HG03469 (cell line): ENCODE measurements around the gene C1QTNF6.
"Not testable (repeated sequence)": the region's sequence is repeated elsewhere in the genome, so short reads cannot be mapped to it uniquely, and the experiment has no call there.

Experiments used
- ATAC-seq: cut with Tn5 transposase; IDR thresholded peaks from one replicate; pipeline ENCODE4 v1.9.1; 2021; ENCODE audit warnings: mild to moderate bottlenecking, moderate library complexity, moderate number of reproducible peaks; ENCODE audit not compliant: unreplicated experiment

The C1QTNF6 gene

DNA sequence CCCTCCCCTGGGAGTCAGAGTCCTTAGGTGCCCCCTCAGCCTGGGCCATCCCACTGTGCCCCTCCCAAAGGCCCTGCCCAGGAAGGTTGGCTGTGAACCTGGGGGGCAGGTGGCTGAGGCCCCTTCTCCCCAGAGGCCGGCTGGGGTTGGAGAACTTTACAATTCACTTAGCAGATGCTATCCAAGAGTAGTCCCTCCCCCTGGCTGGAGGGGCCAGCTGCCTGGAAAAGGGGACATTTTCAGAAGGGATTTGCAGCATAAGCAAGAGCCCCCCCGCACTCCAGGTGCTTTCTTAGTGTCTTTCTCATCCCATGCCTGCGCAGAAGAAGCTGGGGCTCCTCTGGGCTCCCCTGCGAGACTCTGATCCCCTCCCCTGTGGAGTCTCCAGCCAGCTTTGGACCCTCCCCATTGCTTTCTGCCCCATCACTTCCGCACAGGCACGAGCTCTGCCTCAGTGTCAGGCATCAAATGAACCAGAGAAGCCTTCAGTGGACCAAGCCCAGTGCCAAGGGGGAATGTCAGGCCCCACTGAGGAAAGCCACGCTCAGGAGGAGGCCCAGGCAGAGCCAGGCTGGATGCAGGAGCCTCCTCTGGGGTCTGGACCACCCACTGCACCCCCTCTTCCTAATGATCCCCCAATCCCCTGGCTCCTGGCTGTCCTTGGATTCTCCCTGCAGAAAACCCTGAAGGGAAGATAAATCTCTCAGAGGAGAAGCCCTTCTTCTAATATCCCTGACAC, 20.5 kb upstream of the C1QTNF6 start:
- ATAC-seq, result no peak

DNA sequence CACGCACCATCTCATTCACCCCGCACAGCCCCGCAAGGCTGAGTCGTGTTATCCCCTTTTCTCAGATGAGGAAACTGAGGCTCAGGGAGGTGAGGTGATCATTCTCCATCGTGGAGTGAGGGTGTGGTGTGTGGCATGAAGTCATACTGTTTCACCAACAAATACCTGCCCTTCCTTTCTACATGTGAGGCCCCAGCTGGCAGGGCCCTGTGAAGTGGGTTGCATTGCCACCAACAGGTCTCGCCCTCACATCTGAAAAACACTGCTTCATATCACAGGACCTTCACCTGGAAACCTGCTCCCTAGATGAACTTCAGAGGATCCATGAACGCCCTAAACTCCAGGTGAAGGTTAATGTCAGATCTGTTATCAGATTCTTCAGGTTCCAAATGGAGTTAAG, 19.9 kb upstream of the C1QTNF6 start:
- ATAC-seq, result no peak

DNA sequence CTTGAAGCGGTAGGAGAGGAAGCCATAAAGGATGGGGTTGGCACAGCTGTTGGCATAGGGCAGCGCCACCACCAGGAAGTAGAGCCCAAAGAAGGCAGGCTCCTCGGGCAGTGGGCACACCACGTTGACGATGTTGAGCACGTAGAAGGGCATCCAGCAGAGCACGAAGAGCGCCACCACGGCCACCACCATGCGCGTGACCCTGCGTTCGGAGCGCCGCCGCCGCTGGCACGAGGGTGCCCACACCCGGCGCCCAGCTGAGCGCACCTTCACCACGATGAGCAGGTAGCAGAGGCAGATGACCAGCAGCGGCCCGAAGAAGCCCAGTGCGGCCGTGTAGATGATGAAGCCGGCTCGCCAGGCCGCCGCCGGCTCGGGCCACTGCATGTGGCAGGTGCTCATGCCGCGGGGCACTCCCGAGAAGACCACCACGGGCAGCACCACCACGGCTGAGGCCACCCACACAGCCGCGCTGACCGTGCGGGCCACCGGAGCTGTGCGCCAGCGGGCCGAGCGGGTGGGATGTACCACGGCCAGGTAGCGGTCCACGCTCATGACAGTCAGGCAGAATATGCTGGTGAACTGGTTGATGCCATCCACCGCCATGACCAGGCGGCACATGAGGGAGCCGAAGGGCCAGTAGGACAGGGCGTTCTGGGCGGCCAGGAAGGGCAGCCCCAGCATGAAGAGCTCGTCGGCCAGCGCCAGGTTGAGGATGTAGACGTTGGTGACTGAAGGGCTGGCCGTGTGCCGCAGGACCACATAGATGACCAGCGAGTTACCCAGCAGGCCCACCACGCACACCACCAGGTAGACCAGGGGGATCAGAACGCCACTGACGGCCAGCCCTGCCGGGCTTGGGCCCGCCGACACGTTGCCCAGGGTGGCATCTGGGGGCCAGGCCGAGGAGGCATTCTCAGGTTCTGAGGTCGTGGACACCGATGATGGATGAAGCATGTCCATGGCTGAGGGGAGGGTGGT, 19.1 kb upstream of the C1QTNF6 start:
- ATAC-seq, result no peak

DNA sequence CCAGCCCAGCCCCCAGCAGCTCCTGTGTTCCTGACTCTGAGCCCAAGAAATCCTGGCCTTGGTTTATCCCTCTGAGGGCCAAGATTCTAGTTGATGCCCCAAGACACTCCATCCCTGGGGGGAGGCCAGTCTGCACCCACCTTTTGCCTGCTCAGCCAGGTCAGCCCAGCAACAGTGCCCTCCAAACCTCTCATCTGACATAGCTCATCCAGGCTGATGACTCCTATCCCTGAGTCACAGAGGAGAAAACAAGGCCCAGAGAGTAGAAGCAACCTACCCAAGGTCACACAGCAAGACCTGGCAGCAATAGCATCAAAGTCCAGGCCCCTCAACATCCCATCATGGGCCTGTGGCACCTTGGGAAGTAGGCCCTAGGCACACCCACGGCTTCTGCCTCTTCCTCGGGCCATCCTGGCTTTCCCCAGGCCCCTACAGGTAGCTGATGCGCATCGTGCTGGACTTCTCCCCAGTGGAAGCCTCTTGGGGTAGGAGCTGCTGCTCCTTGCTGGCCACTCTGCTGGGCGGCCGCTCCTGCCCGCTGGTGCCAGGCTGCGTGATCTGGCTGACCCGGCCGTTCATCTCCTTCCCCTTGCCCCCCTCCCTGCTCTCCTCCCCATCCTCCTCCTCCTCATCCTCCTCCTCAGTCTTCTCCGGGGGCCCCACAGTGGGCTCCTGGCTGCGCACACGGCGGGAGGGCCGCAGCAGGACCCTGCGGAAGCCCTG, 18.2 kb upstream of the C1QTNF6 start:
- ATAC-seq, result no peak

DNA sequence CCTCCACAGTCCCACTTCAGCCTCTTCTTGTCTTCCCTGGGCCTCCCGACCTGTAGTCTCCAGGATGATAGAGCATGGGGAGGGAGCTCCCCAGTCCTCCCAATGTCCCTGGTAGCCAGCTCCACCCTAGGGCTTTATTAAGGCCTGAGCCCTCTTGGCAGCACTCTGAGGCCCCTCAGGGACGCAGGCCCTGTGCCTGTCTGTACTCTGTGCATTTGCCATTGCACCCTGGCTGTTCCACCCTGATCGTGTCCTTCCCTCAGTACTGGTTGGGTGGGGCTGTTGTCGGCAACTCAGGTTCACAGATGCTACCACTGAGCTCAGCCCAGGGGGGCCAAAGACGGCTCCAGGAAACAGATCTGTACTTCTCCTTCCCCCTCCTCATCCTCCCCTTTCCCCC, 17.0 kb upstream of the C1QTNF6 start:
- no peak for ATAC-seq

DNA sequence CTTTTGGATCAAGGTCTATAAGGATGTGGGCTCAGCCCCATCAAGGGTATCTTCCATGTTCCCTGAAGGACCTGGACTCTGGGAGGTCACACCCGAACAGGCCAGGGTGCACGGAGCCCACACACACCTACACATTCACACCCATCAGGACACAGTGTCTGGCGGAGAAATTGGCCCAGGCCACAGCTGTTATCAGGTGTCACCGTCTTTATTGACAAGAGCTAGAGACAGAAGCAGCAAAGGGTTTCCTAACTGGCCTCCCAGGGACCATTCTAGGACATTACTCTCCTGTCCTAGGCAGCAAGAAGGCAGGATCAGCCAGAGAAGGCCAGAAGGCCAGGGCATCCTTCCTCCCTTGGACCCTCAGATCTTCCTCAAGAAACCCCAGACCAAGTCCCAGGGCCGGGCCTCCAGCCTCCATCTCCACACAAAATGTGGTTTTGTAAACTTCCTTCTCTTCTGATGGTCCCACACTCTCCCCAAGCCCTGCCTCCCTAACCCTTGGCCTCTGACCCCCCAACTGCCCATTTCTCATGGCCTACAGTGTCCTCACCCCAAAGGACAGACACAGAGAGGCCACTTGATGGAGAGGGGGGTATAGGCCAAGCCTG, 16.1 kb upstream of the C1QTNF6 start:
- ATAC-seq, result no peak

DNA sequence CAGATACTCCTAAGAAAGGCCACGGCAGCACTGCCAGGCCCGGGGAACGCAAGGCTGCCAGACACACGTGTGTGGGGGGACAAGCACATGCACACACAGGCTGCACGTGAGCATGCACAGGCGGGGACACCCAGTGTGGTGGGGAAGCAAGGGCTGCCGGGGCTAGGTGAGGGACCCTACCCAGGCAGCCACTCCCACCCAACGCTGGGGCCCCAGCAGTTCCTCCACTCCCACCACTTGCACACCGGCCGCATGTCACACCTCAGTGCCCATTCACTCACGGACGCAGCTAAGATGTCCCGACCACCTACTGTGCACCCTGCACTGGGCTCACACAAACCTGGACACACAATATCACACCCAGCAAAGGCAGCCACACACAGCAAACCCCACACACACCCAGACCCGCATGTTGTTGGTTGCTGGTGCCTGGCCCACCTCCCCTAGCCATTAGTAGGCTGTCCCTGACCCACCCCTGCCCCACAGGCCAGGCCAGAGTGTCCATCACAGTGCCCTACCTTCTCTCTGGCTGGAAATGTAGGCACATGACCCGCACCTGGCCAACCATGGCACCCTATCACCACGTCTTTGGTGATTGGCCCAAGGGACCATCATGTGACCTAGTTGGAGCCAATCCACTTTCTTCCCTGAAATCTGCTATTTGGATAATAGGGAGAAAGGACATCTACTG, 15.5 kb upstream of the C1QTNF6 start:
- no peak for ATAC-seq

DNA sequence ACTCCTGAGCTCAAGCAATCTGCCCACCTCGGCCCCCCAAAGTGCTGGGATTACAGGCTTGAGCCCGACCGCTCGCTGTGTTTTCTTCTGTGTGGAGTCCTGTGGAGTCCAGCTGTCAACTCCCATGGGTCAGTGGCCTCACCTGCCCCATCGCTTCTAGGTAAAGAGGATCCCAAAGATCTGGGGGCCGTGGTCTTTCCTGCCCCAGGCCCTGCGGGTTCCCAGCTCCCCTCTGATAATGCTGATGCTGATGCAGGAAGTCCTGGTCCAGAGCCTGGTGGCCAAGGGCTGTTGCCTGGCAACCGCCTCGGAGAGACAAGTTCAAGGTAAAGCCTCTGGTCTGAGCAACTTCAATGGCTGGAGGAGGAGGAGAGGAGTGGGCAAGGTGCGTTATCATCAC, 14.7 kb upstream of the C1QTNF6 start:
- ATAC-seq, result no peak

DNA sequence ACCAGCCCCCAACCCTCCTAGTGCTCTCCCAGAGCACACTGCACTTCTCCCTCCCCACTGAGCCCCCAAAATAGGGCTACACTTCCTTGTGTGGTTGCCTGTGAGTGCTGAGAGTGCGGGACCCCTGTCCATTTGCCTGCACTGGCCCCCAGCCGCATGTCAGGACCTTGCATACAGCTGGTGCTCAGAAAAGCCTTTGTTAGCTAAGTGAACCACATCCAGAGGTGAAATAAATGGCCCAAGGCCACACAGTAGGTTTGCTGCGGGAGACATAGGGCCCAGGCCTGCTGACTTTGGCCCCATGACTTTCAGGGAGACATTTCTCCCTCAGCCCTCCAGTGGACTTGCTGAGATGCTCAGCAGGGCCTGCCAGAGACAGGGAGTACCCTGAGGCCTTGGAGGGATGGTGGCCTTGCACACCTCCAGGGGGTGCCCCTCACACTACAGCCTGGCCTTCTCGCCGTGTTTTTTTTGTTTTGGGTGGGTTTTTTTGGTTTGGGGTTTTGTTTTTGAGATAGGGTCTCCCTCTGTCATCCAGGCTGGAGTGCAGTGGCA, 14.0 kb upstream of the C1QTNF6 start:
- ATAC-seq, result no peak

DNA sequence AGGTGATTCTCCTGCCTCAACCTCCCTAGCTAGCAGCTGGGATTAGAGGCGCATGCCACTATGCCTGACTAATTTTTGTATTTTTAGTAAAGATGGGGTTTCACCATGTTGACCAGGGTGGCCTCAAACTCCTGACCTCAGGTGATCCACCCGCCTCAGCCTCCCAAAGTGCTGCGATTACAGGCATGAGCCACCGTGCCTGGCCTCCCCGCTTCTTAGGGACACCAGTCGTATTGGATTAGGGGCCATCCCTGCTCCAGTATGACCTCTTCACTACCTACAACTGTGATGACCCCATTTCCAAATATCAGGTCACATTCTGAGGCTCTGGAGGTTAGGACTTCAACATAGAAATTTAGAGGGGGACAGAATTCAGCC, 13.4 kb upstream of the C1QTNF6 start:
- ATAC-seq, result not testable (repeated sequence)

DNA sequence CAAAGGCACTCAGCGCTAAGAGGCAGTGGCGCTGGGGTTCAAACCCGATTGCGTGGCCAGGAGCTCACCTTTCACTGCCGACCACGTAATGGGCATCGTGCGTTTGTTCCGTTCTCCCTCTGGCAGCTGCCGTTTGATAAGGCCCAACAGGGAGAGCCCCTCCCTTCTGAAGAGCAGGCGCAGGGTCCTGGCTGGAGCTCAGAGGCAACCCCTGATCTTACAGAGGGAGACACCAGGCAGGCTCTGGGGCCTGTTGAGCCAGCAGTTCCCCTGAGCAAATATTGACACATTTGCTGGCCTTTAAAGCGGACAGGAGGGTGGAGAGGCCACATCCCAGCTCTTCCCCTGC, 11.7 kb upstream of the C1QTNF6 start:
- ATAC-seq, result no peak

DNA sequence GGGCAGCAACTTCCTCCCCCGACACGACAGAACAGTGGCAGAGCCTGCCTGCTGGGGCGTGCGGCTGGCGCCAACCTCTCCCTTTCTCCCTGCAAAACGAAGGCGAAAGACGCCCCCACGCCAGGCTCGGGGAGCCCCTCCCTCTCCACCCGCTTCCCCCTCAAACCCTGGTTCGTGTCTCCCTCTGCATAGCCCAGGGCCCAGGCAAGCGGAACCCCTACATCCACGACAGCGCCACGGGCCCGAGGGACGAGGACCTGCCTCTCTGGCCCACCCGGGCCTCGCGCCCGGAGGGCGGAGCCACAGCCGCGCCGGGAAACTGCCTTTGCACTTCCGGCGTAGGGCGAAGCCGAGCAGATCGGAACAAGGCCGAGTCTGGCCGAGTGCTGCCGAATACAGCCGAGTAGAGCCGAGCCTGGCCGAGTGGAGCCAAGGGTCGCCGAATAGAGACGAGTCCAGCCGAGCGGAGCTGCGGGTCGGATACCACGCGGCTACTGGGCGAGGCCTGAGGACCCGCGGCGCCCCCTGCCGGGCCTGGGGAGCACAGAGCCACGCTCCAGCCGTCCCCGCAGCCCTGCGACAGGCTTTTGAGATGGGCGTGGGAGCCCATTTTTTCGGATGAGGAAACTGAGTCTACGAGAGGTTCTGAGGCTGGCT, 11.2 kb upstream of the C1QTNF6 start:
- peak; percentile 76 for ATAC-seq

DNA sequence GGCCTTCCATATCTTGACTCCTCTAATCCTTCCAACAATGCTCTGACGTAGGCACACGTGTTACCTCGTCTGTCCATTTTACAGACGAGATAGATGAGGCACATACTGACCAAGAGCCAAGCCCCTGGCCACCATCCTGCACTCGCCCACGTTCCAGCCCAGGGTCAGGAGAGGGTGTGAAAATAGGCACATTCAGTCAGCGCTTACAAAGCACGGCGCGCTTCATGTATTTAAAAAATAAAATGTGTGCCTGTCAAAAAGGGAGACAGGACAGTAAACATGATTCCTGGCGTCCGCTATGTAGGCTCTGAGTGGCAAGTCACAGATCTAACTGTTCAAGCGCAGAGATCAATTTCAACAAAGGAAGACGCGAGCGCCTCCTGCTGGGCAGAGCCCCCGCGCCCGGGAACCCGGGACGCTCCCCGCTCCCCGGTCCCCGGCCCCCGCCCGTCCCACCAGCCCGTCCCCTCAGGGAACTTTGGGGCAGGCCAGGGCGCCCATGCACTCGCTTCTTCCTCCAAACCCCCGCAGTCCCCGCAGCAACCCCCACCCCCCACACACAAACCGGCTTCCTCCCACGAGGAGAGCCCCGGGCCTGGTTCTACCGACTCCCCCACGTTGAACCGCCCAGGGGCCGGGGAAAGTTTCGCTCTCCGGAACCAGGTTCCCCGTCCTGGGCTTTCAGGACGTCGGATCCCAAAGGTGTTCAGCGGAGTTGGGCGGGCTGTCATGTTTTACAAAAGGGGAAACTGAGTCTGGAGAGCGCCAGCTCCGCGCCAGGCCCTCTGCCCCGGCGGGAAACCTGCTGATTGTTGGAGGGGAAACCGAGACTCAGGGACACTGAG, 10.4 kb upstream of the C1QTNF6 start:
- no peak for ATAC-seq

DNA sequence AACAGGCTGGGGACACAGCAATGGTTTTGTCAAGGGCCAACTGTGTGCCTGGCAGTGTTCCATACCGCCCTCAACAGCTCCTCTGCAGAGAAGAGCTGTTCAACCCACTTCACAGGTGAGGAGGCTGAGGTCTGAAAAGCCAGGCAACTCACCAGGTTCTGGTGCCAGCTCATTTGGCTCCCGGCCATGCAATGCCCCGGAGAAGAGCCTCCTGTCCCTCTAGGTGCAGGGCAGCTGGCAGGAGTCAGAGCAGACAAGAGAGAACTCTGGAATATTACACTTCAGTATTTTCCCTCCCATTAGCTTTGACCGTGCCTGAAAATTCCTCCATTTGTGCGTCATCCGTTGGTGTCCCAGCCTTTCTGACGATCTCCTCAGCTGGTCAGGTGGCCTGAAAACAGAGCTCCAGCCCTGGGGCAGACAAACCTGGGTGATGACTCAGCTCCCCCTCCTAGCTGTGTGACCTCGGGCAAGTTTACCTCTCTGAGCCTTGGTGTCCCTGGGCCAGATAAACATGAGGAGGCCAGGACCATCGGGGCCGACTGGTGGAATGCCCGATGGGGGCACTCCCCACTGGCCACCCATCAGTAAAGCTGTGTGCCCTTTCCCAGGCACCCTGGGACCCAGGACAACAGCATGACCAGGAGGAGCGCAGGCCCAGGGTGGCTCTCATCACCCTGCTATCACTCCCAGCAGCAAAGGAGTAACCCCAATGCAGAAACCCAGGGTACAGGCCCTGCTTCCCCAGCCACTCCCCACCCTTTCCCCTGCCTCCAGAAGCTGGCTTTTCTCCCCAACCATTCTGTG, 9.6 kb upstream of the C1QTNF6 start:
- ATAC-seq, result no peak

DNA sequence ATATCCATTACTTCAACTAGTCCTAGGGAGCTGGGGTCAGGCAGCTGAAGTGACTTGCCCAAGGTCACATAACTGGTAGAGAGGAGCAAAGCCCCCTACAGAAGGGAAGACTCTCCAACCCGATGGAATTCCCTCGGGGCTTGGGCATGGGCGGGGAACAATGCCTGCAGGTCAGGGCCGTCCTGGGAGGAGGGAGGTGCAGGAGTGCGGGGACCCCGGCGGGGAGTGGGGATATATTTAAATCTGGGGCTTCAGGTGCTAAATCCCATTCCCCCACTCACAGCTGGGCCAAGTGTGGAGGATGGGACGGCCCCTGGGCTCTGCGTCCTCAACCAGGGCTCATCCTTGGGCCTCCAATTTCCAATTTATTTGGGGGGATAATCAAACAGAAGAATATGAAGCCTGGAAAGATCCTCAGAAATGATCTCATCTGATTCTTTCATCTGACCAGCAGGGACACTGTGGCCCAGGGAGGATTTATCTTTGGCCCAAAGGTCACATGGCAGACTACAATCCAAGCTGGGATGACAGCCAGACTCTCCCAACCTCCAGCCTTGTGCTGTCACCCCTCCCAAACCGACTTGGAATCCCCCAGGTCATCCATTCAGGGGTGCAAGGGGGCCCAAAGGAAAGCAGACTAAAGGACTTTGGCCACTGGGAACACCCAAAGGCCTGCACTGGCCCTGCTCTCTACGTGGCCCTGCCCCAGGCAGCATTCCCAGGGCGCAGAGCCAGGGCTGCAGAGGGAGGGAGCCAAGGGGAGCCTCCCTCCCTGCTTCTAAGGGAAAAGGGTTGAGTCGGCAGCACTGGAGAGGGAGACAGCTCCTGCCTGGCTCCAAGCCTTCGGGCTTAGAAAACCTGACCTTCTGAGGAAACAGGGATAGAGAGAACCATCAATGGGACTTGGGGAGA, 8.7 kb upstream of the C1QTNF6 start:
- no peak for ATAC-seq

DNA sequence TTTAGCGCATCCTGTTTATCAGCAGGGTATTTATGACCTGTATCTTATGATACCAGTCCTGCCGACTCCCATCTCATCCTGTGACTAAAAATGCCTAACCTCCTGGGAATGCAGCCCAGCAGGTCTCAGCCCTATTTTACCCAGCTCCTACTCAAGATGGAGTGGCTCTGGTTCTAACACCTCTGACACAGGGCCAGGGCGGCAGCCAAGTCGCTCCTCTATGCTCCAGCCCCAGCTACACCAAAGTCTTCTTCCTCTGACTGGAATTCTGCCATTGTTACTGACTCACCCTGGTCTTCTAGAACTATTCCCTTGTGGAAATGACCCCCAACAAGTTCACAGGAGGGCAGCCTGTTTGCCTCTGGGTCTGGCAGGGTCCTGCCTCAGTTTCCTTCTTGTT, 7.9 kb upstream of the C1QTNF6 start:
- ATAC-seq, result no peak

DNA sequence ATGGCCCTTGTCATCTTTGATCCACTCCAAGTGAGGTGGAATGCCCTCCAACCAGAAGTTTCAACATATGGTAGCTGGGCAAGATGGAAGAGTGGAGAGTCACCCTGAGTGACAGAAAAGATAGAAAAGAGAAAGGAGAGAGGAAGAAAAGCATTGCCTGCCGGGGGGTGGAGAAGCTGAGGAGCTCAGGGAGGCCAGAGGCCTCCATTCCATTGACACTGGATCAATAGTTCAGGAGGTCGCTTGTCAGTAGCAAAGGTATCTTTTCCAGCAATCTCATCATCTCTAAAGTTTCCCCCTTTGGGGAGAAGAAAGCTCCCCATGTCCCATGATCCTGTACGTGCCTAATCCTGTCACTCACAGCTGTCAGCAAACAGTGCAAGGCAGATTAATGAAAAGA, 6.7 kb upstream of the C1QTNF6 start:
- ATAC-seq, result no peak
